Endodermal cell (in vitro differentiated cells): ENCODE data around the gene CIAO2B. TPM values are rescaled to one million over a fixed set of nuclear protein-coding genes. Genes with fewer than 3 reads are reported as not detected.

ENCODE experiments used
- DNase-seq: peaks from one replicate; pipeline ENCODE4 v3.0.0-alpha.2; 2017
- H3K27ac ChIP-seq: 2 replicates; pipeline ENCODE4 v1.5.1; 2013; ENCODE audit warnings: mild to moderate bottlenecking, low read depth, low read length, moderate library complexity
- H3K27me3 ChIP-seq: 2 replicates; pipeline ENCODE4 v1.6.1; 2013; ENCODE audit warnings: mild to moderate bottlenecking, low read length, moderate library complexity; ENCODE audit not compliant: insufficient read depth, control insufficient read depth, poor library complexity, severe bottlenecking
- H3K36me3 ChIP-seq: 2 replicates; pipeline ENCODE4 v1.7.0; 2013; ENCODE audit warnings: mild to moderate bottlenecking, low read length, moderate library complexity; ENCODE audit not compliant: control insufficient read depth, insufficient read depth
- H3K4me1 ChIP-seq: one replicate; pipeline ENCODE4 v1.7.0; 2013; ENCODE audit warnings: low read length; ENCODE audit not compliant: control insufficient read depth, insufficient read depth
- H3K4me3 ChIP-seq: 2 replicates; pipeline ENCODE4 v1.5.1; 2013; ENCODE audit warnings: mild to moderate bottlenecking, low read length, moderate library complexity
- H3K9ac ChIP-seq: 2 replicates; pipeline ENCODE4 v1.6.1; 2013; ENCODE audit warnings: mild to moderate bottlenecking, low read length, moderate library complexity; ENCODE audit not compliant: poor library complexity, severe bottlenecking; ENCODE audit errors: extremely low read depth
- H3K9me3 ChIP-seq: 2 replicates; pipeline ENCODE4 v1.6.1; 2013; ENCODE audit warnings: mild to moderate bottlenecking, low read length, moderate library complexity; ENCODE audit not compliant: control insufficient read depth
- H3K27ac Mint-ChIP-seq: 2 replicates; pipeline ENCODE4 v1.8.0; 2020; ENCODE audit warnings: mixed read lengths
- H3K27me3 Mint-ChIP-seq: 2 replicates; pipeline ENCODE4 v1.8.0; 2021; ENCODE audit warnings: mild to moderate bottlenecking, mixed read lengths; ENCODE audit not compliant: insufficient read depth
- H3K36me3 Mint-ChIP-seq: 2 replicates; pipeline ENCODE4 v1.8.0; 2020; ENCODE audit warnings: low read depth, mixed read lengths
- H3K4me1 Mint-ChIP-seq: 2 replicates; pipeline ENCODE4 v1.8.0; 2020; ENCODE audit warnings: mixed read lengths
- H3K4me3 Mint-ChIP-seq: 2 replicates; pipeline ENCODE4 v1.8.0; 2020; ENCODE audit warnings: mild to moderate bottlenecking, moderate library complexity, mixed read lengths
- H3K9me3 Mint-ChIP-seq: 2 replicates; pipeline ENCODE4 v1.8.0; 2020; ENCODE audit warnings: mild to moderate bottlenecking, mixed read lengths
- WGBS, 2 experiments: methylation state at CpG; one replicate each; pipeline versions ENCODE4 v1.1.5 to v1.1.7; 2013; ENCODE audit warnings: missing lambda C conversion rate in 2 of 2, mixed read lengths in 1 of 2; ENCODE audit not compliant: insufficient coverage in 1 of 2, insufficient read length in 1 of 2; 5-methylcytosine and 5-hydroxymethylcytosine counted together
- total RNA-seq, 2 donors: library from RNA; stranded (reverse); fragmentation: NEBNext Ultra II Directional in 1 of 2; extraction: Animal tissue kit (Norgen Biotek cat#: 25700) in 1 of 2; gene quantifications; 2 replicates in 1 of 2; 3 replicates in 1 of 2; pipeline ENCODE4 v1.2.1, GENCODE V29; 2021
- TF ChIP-seq, protein P1 (sequence below): fragments of 200-600 bp; sonication (generic); conservative IDR thresholded peaks from 2 replicates; pipeline ENCODE4 v1.5.0; 2021; ENCODE audit warnings: antibody characterized with exemption, mild to moderate bottlenecking

CIAO2B gene
- total RNA-seq, 2 donors from 2014 or later: 70.2 to 87.7 TPM

DNA sequence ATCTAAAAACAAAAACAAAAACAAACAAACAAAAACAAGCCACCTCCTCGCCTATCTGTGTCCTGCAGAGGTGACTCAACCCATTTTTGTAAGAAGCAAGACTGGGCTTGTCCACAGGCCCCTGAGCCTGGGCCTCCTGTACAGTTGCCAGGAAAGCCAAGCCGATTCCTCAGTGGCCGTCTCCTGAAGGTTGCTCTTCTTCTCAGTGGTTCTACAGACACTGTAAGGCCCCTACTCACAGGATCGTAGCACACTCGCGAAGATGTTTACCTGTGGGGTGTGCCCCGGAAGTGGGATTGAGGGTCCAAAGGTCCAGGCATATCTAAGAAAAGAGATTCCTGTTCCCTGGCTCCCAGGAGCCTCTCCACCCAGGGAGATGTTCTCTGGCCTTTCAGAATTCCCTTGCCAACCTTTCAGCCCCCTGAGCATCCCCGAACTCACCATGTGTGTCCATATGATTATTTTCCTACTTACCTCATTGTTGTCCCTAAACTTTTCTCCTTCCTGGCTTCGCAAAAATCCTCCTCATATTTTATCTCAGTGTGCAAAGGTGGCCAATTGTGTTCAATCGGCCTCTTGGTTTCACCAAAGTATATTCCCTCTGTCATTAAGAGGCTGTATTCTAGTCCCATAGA is 19.4 kb upstream of the CIAO2B start:
- no peak overlapping the region for H3K27ac ChIP-seq
- H3K9me3 ChIP-seq: peaks cover 14% of the 10 kb centered on the region
- no peak overlapping the region for H3K4me3 ChIP-seq
- Mint-ChIP-seq H3K4me3 (peak overlapping the region; percentile 4), H3K27me3 (peaks cover 16% of the 10 kb centered on the region), H3K9me3 (peaks cover 13% of the 10 kb centered on the region), H3K36me3 (no peaks in the 10 kb centered on the region), H3K27ac (no peak overlapping the region), H3K4me1 (peaks cover 12% of the 10 kb centered on the region)
- peaks cover 19% of the 10 kb centered on the region for H3K27me3 ChIP-seq
- no peaks in the 10 kb centered on the region for H3K4me1 ChIP-seq
- H3K9ac ChIP-seq: no peak overlapping the region
- 86 to 90% methylated on average over 5 to 10 of the region's 10 CpGs for whole genome bisulfite sequencing, 2 experiments
- H3K36me3 ChIP-seq: no peaks in the 10 kb centered on the region
- DNase-seq: no peak
- TF ChIP-seq, protein P1, sequence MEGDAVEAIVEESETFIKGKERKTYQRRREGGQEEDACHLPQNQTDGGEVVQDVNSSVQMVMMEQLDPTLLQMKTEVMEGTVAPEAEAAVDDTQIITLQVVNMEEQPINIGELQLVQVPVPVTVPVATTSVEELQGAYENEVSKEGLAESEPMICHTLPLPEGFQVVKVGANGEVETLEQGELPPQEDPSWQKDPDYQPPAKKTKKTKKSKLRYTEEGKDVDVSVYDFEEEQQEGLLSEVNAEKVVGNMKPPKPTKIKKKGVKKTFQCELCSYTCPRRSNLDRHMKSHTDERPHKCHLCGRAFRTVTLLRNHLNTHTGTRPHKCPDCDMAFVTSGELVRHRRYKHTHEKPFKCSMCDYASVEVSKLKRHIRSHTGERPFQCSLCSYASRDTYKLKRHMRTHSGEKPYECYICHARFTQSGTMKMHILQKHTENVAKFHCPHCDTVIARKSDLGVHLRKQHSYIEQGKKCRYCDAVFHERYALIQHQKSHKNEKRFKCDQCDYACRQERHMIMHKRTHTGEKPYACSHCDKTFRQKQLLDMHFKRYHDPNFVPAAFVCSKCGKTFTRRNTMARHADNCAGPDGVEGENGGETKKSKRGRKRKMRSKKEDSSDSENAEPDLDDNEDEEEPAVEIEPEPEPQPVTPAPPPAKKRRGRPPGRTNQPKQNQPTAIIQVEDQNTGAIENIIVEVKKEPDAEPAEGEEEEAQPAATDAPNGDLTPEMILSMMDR: no peak

- TF ChIP-seq, protein P1: no peak
- H3K4me3 ChIP-seq: no peak overlapping the region
- peaks cover 13% of the 10 kb centered on the region for H3K9me3 Mint-ChIP-seq
Measured at GRCh38 chr16:66952430-66953110, 18.4 kb upstream of the CIAO2B start.

DNA sequence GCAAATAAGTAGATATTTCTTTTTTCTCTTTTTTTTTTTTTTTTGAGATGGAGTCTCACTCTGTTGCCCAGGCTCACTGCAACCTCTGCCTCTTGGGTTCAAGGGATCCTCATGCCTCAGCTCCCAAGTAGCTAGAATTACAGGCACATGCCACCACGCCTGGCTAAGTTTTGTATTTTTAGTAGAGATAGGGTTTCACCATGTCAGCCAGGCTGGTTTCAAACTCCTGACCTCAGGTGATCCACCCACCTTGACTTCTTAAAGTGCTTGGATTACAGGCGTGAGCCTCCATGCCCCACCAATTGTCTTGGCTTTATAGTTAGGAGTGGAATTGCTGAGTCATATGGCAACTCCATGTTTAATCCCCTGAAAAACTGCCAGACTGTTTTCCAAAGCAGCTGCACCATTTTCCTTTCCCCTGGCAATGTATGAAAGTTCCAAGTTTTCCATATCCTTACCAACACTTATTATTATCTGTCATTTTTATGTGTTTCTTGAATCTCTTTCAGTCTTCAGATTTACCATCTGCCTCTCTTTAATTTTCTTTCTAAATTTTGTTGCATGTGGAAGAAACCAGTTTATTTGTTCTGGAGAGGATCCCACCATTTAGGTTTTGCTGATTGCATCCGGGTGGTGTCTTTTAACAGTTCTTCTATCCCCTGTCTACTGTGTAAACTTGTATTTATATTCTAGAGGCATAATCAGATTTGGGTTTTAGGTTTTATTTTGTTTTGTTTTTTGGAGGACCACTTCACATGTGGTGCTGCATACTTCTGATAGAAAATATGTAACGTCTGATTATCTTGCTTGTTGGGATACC is 17.0 kb upstream of the CIAO2B start:
- WGBS, 2 experiments: 84 to 95% methylated on average over 2 to 4 of the region's 4 CpGs
- H3K4me3 ChIP-seq: peak overlapping the region; percentile 11
- H3K9me3 ChIP-seq: peaks cover 14% of the 10 kb centered on the region
- Mint-ChIP-seq H3K27me3 (peaks cover 13% of the 10 kb centered on the region), H3K9me3 (peaks cover 13% of the 10 kb centered on the region), H3K27ac (no peak overlapping the region), H3K4me1 (peaks cover 11% of the 10 kb centered on the region), H3K4me3 (no peak overlapping the region), H3K36me3 (no peaks in the 10 kb centered on the region)
- no peak for DNase-seq
- no peak overlapping the region for H3K27ac ChIP-seq
- TF ChIP-seq, protein P1: no peak
- H3K27me3 ChIP-seq: peaks cover 33% of the 10 kb centered on the region
- no peaks in the 10 kb centered on the region for H3K36me3 ChIP-seq
- no peaks in the 10 kb centered on the region for H3K4me1 ChIP-seq
- no peak overlapping the region for H3K9ac ChIP-seq

More at GRCh38 chr16:66952430-66953110, 18.4 kb upstream of the CIAO2B start:
- H3K9ac ChIP-seq: no peak overlapping the region
- H3K27ac Mint-ChIP-seq: peak overlapping the region; percentile 26
- peaks cover 12% of the 10 kb centered on the region for H3K4me1 Mint-ChIP-seq
- no peaks in the 10 kb centered on the region for H3K36me3 ChIP-seq
- no peak for DNase-seq
- no peak overlapping the region for H3K27ac ChIP-seq
- H3K27me3 Mint-ChIP-seq: peaks cover 14% of the 10 kb centered on the region
- no peaks in the 10 kb centered on the region for H3K4me1 ChIP-seq
- H3K36me3 Mint-ChIP-seq: no peaks in the 10 kb centered on the region
- H3K27me3 ChIP-seq: peaks cover 29% of the 10 kb centered on the region
- H3K4me3 Mint-ChIP-seq: no peak overlapping the region
- H3K9me3 ChIP-seq: peaks cover 14% of the 10 kb centered on the region
- WGBS, 2 experiments: 82 to 95% methylated on average over 6 to 7 of the region's 7 CpGs
